Measurements from ENCODE around the gene NOB1.

DNA sequence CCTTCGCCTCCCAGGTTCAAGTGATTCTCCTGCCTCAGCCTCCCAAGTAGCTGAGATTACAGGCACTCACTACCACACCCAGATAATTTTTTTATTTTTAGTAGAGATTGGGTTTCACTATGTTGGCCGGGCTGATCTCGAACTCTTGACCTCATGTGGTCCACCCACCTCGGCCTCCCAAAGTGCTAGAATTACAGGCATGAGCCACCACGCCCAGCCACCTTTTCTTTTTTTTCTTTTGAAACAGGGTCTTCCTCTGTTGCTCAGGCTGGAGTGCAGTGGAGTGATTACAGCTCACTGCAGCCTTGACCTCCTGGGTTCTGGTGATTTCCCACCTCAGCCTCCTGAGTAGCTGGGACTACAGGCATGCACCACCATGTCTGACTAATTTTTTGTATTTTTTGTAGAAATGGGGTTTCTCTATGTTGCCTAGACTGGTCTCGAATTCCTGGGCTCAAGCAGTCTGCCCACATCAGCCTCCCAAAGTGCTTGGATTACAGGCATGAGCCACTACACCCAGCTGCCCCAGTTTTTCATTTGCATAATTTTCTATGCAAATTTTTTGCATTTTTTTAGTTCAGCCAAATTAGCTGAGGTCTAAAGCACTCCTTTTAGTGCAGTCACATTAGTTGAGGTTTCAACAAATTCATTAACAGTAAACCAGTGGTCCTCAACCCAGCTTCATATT, 18.7 kb upstream of the NOB1 start:
- TF ChIP-seq, protein P1, sequence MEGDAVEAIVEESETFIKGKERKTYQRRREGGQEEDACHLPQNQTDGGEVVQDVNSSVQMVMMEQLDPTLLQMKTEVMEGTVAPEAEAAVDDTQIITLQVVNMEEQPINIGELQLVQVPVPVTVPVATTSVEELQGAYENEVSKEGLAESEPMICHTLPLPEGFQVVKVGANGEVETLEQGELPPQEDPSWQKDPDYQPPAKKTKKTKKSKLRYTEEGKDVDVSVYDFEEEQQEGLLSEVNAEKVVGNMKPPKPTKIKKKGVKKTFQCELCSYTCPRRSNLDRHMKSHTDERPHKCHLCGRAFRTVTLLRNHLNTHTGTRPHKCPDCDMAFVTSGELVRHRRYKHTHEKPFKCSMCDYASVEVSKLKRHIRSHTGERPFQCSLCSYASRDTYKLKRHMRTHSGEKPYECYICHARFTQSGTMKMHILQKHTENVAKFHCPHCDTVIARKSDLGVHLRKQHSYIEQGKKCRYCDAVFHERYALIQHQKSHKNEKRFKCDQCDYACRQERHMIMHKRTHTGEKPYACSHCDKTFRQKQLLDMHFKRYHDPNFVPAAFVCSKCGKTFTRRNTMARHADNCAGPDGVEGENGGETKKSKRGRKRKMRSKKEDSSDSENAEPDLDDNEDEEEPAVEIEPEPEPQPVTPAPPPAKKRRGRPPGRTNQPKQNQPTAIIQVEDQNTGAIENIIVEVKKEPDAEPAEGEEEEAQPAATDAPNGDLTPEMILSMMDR (conservative IDR thresholded peaks at IDR 0.05; ENCODE audit: low read depth, low read length), result no peak
- no peak for TF ChIP-seq EZH2phosphoT487 (IDR thresholded peaks at IDR 0.05; ENCODE audit: borderline replicate concordance, low read length)

Data from PC-3 (cell line).